Measurements from ENCODE around the gene PPP1R10. TPM values are rescaled to one million over a fixed set of nuclear protein-coding genes. Genes with fewer than 3 reads are reported as not detected.
A peak's percentile ranks its signal among the peaks of the same experiment; 100 is the strongest.

Gene PPP1R10
- total and polyA plus RNA-seq, 2 of the 13 experiments (the other 11 are each of a cell fraction or from before 2014, with no cell fraction given), result 26.3 to 38.4 TPM

DNA sequence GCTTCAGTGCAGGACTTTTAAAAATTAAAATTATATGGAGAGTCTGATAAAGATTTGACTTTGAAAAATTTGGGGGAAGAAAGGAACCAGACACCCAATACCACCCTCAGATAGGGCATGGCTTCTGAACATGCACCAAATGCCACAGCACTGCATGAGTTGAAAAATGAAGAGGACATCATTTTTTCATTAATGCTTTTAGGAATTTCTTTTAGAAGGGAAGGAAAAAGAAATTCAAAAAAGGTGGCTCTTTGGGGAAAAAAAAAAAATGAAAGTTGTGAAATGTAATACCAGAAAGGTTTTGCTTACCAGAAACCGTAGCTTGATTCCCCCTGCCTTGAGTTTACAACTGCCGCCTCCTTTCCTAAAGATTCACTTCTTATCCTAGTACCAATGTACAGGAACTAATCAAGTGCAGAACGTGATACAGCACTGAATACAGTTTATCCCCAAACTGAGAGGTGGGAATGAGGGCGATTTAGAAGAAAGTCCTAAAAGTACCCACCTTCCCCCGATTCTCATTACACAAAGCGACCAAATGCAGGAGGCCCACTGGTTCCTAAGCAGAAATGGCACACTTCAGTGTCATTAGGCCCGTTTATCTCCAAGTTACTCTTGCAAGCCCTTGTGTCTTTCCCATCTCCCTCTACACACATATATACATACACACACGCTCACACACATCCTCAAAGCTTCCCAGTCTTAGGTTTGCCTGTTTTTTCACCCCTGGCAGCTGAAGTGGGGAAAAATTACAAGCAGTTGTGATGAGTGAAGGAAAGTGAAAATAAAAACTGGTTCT is 2.8 kb downstream of the PPP1R10 start (continued):
- TF ChIP-seq, protein P1, sequence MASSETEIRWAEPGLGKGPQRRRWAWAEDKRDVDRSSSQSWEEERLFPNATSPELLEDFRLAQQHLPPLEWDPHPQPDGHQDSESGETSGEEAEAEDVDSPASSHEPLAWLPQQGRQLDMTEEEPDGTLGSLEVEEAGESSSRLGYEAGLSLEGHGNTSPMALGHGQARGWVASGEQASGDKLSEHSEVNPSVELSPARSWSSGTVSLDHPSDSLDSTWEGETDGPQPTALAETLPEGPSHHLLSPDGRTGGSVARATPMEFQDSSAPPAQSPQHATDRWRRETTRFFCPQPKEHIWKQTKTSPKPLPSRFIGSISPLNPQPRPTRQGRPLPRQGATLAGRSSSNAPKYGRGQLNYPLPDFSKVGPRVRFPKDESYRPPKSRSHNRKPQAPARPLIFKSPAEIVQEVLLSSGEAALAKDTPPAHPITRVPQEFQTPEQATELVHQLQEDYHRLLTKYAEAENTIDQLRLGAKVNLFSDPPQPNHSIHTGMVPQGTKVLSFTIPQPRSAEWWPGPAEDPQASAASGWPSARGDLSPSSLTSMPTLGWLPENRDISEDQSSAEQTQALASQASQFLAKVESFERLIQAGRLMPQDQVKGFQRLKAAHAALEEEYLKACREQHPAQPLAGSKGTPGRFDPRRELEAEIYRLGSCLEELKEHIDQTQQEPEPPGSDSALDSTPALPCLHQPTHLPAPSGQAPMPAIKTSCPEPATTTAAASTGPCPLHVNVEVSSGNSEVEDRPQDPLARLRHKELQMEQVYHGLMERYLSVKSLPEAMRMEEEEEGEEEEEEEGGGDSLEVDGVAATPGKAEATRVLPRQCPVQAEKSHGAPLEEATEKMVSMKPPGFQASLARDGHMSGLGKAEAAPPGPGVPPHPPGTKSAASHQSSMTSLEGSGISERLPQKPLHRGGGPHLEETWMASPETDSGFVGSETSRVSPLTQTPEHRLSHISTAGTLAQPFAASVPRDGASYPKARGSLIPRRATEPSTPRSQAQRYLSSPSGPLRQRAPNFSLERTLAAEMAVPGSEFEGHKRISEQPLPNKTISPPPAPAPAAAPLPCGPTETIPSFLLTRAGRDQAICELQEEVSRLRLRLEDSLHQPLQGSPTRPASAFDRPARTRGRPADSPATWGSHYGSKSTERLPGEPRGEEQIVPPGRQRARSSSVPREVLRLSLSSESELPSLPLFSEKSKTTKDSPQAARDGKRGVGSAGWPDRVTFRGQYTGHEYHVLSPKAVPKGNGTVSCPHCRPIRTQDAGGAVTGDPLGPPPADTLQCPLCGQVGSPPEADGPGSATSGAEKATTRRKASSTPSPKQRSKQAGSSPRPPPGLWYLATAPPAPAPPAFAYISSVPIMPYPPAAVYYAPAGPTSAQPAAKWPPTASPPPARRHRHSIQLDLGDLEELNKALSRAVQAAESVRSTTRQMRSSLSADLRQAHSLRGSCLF (CRISPR knock-in tag; IDR thresholded peaks at IDR 0.05; ENCODE audit: borderline replicate concordance), result no peak
- TF ChIP-seq MEIS2 (CRISPR knock-in tag; IDR thresholded peaks at IDR 0.05), result no peak
- TF ChIP-seq HNRNPL (IDR thresholded peaks at IDR 0.05; ENCODE audit: low read depth, low read length), result no peak
- TF ChIP-seq ZNF441 (CRISPR knock-in tag; IDR thresholded peaks at IDR 0.05; ENCODE audit: borderline replicate concordance), result no peak
- no peak for TF ChIP-seq KLF13 (CRISPR knock-in tag; IDR thresholded peaks at IDR 0.05)
- TF ChIP-seq, protein P2, sequence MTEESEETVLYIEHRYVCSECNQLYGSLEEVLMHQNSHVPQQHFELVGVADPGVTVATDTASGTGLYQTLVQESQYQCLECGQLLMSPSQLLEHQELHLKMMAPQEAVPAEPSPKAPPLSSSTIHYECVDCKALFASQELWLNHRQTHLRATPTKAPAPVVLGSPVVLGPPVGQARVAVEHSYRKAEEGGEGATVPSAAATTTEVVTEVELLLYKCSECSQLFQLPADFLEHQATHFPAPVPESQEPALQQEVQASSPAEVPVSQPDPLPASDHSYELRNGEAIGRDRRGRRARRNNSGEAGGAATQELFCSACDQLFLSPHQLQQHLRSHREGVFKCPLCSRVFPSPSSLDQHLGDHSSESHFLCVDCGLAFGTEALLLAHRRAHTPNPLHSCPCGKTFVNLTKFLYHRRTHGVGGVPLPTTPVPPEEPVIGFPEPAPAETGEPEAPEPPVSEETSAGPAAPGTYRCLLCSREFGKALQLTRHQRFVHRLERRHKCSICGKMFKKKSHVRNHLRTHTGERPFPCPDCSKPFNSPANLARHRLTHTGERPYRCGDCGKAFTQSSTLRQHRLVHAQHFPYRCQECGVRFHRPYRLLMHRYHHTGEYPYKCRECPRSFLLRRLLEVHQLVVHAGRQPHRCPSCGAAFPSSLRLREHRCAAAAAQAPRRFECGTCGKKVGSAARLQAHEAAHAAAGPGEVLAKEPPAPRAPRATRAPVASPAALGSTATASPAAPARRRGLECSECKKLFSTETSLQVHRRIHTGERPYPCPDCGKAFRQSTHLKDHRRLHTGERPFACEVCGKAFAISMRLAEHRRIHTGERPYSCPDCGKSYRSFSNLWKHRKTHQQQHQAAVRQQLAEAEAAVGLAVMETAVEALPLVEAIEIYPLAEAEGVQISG (CRISPR knock-in tag; IDR thresholded peaks at IDR 0.05), result no peak
- TF ChIP-seq, protein P3, sequence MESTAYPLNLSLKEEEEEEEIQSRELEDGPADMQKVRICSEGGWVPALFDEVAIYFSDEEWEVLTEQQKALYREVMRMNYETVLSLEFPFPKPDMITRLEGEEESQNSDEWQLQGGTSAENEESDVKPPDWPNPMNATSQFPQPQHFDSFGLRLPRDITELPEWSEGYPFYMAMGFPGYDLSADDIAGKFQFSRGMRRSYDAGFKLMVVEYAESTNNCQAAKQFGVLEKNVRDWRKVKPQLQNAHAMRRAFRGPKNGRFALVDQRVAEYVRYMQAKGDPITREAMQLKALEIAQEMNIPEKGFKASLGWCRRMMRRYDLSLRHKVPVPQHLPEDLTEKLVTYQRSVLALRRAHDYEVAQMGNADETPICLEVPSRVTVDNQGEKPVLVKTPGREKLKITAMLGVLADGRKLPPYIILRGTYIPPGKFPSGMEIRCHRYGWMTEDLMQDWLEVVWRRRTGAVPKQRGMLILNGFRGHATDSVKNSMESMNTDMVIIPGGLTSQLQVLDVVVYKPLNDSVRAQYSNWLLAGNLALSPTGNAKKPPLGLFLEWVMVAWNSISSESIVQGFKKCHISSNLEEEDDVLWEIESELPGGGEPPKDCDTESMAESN (CRISPR knock-in tag; conservative IDR thresholded peaks at IDR 0.05), result peak; percentile 62; the same call in 1 of the 2 replicates
- 0 out of 2 replicates have a peak, but pooled peaks have one; percentile 12 for TF ChIP-seq ELF1 (CRISPR knock-in tag; IDR thresholded peaks at IDR 0.05)
- no peak for TF ChIP-seq GPN1 (CRISPR knock-in tag; IDR thresholded peaks at IDR 0.05; ENCODE audit: borderline replicate concordance)
- TF ChIP-seq ZNF605 (CRISPR knock-in tag; IDR thresholded peaks at IDR 0.05), result no peak
- TF ChIP-seq TBX3 (IDR thresholded peaks at IDR 0.05; ENCODE audit: borderline replicate concordance), result no peak
- no peak for TF ChIP-seq PLSCR1 (CRISPR knock-in tag; IDR thresholded peaks at IDR 0.05; ENCODE audit: borderline replicate concordance)
- TF ChIP-seq NFE2 (CRISPR knock-in tag; IDR thresholded peaks at IDR 0.05), result no peak
- no peak for TF ChIP-seq ZNF772 (CRISPR knock-in tag; IDR thresholded peaks at IDR 0.05)
- no peak for TF ChIP-seq JUND (CRISPR knock-in tag; IDR thresholded peaks at IDR 0.05)
- no peak for TF ChIP-seq MTA3 (CRISPR knock-in tag; IDR thresholded peaks at IDR 0.05)
- no peak for TF ChIP-seq CEBPG (CRISPR knock-in tag; IDR thresholded peaks at IDR 0.05)
